ENCODE measurements around the gene KPNA6.

KPNA6 gene

GRCh38 chr1:32187850-32188249 lies 80.0 kb downstream of the KPNA6 start:
- DNase-seq (ENCODE audit: low read depth, low spot score), result no peak

GRCh38 chr1:32192220-32192948 lies 84.5 kb downstream of the KPNA6 start:
- DNase-seq (ENCODE audit: low read depth, low spot score), result no peak

- no peak for DNase-seq (ENCODE audit: low read depth, low spot score)
Observed at GRCh38 chr1:32194984-32195383, 87.1 kb downstream of the KPNA6 start.

- no peak for DNase-seq (ENCODE audit: low read depth, low spot score)
Observed at GRCh38 chr1:32195531-32195930, 87.7 kb downstream of the KPNA6 start.

GRCh38 chr1:32195972-32196823 lies 88.3 kb downstream of the KPNA6 start:
- DNase-seq (ENCODE audit: low read depth, low spot score), result no peak

- no peak for DNase-seq (ENCODE audit: low read depth, low spot score)
Observed at GRCh38 chr1:32197074-32197473, 89.2 kb downstream of the KPNA6 start.

- DNase-seq (ENCODE audit: low read depth, low spot score), result no peak
Observed at GRCh38 chr1:32197837-32198236, 90.0 kb downstream of the KPNA6 start.

GRCh38 chr1:32198237-32199042 lies 90.6 kb downstream of the KPNA6 start:
- no peak for DNase-seq (ENCODE audit: low read depth, low spot score)

GRCh38 chr1:32199043-32199716 lies 91.3 kb downstream of the KPNA6 start:
- no peak for DNase-seq (ENCODE audit: low read depth, low spot score)

- DNase-seq (ENCODE audit: low read depth, low spot score), result no peak
Observed at GRCh38 chr1:32199717-32200072, 91.8 kb downstream of the KPNA6 start.

GRCh38 chr1:32200226-32201010 lies 92.6 kb downstream of the KPNA6 start, which contains the start of gene CCDC28B:
CCDC28B (plus strand) TSS chr1:32200595; CDS start chr1:32201936, 1,341 bp downstream.
- peak; percentile 20 for DNase-seq (ENCODE audit: low read depth, low spot score)

- DNase-seq (ENCODE audit: low read depth, low spot score), result peak; percentile 60
Observed at GRCh38 chr1:32201011-32201855, 93.4 kb downstream of the KPNA6 start.

- no peak for DNase-seq (ENCODE audit: low read depth, low spot score)
Observed at GRCh38 chr1:32204943-32205361, 97.1 kb downstream of the KPNA6 start.

GRCh38 chr1:32205401-32206370 lies 97.8 kb downstream of the KPNA6 start, which contains the start of gene IQCC:
IQCC (plus strand) TSS chr1:32205671; CDS start chr1:32205682, 11 bp downstream.
- peak; percentile 66 for DNase-seq (ENCODE audit: low read depth, low spot score)

GRCh38 chr1:32208469-32208868 lies 100.6 kb downstream of the KPNA6 start:
- no peak for DNase-seq (ENCODE audit: low read depth, low spot score)

- DNase-seq (ENCODE audit: low read depth, low spot score), result no peak
Observed at GRCh38 chr1:32208891-32209328, 101.1 kb downstream of the KPNA6 start, which contains the start of gene DCDC2B. DCDC2B (plus strand) TSS chr1:32209089; CDS start chr1:32209094, 5 bp downstream.

GRCh38 chr1:32215629-32216480 lies 108.0 kb downstream of the KPNA6 start:
- DNase-seq (ENCODE audit: low read depth, low spot score), result peak; percentile 28
